ENCODE data around the gene MED23. TPM values are rescaled to one million over a fixed set of nuclear protein-coding genes. Genes with fewer than 3 reads are reported as not detected.
A peak's percentile ranks its signal among the peaks of the same experiment; 100 is the strongest.

The MED23 gene
- total and polyA plus RNA-seq, 10 of the 15 experiments (the other 5 are each of a cell fraction or from before 2014, with no cell fraction given) = 7.1 to 42.9 (median 19.6) TPM

DNA sequence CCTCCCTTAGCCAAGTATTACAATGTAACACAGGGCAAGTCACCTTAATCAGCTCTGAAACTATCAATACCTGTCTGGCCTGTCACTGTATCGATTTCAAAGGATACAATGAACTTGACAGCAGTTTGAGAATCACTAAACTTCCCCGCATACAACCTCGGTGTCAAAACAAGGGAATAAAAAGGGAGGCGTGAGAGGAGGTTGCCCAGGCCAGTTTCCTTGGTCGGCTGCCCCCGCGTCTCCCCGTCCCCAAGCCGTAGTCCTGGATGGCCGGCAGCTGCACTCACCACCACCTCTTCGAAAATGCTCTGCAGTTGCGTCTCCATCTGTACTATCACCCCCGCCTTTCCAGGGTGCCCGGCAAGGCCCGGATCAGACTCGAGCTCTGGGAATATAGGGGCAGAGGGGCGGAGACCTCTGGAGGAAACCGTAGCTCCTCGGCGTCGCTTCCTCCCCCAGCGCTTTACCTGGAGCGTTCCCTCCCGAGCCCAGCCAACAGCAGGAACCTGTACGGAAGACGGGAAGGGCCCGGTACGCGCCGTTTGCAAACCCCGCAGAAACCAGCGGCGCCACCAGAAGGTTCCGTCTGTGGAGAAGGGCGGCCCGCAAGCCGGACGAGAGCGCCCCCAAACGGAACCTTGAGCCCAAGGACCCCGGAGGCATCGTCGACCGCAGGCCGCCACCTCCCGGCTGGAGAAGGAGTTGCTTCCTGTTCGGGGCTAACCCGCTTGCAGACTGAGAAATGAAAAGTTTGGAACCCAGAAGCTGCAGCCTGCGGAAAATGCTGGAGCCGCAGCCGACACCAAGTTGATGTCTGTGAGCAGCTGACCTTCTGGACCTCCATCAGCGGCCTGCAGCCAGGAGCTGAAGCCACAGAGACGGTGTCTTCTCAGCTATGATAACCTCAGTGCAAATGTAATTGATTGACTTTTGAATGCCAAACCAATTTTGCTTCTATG is at the start of gene MED23 (continued):
- TF ChIP-seq USF1 (IDR thresholded peaks at IDR 0.05; ENCODE audit: borderline replicate concordance, extremely low read length, insufficient read depth, low read depth, low read length) (no peak), DPF2 (IDR thresholded peaks at IDR 0.05) (peak; percentile 89), CBX5 (IDR thresholded peaks at IDR 0.05; ENCODE audit: low read depth) (peak; percentile 99), GATAD2B (conservative IDR thresholded peaks at IDR 0.05; ENCODE audit: low read depth) (peak; percentile 94), ATF7 (IDR thresholded peaks at IDR 0.05; ENCODE audit: low read depth) (peak; percentile 38; the same call in 1 of the 2 replicates), RELA (IDR thresholded peaks at IDR 0.05; ENCODE audit: borderline replicate concordance, partially characterized antibody) (peak; percentile 94), ZBTB33 (IDR thresholded peaks at IDR 0.05) (no peak), REST (IDR thresholded peaks at IDR 0.05; ENCODE audit: low read depth, low read length) (peak; percentile 38; the same call in 1 of the 2 replicates), E2F8 (IDR thresholded peaks at IDR 0.05; ENCODE audit: low read depth, partially characterized antibody) (peak; percentile 95), MYB (IDR thresholded peaks at IDR 0.05; ENCODE audit: borderline replicate concordance, low read depth, low read length) (peak; percentile 77; the same call in 1 of the 2 replicates), HDAC6 (IDR thresholded peaks at IDR 0.05; ENCODE audit: unreplicated experiment) (no peak), IKZF1 (conservative IDR thresholded peaks at IDR 0.05) (peak; percentile 98), IKZF2 (IDR thresholded peaks at IDR 0.05) (peak; percentile 85 to 89), SMAD5 (IDR thresholded peaks at IDR 0.05; ENCODE audit: low read depth) (peak; percentile 86; the same call in 1 of the 2 replicates), NKRF (conservative IDR thresholded peaks at IDR 0.05) (peak; percentile 71), NFYA (IDR thresholded peaks at IDR 0.05; ENCODE audit: borderline replicate concordance, low read depth, low read length) (no peak)

All from GM12878 (cell line).